GM12801 (cell line): ENCODE measurements around the gene VEZF1.

ENCODE experiments used
- CTCF ChIP-seq: IDR thresholded peaks from one replicate; pipeline ENCODE4 v1.5.1; 2011; ENCODE audit warnings: control low read depth; ENCODE audit not compliant: insufficient read length; ENCODE audit errors: extremely low read depth

Gene VEZF1

GRCh38 chr17:58007781-58008706 lies 20.0 kb upstream of the VEZF1 start:
- TF ChIP-seq CTCF, result no peak

GRCh38 chr17:58006924-58007780 lies 19.1 kb upstream of the VEZF1 start, which contains the start of gene SRSF1:
Gene SRSF1, minus strand, starts transcription at chr17:58007246. Its CDS starts 109 bp downstream, at chr17:58007137.
- TF ChIP-seq CTCF, result no peak

- TF ChIP-seq CTCF, result no peak
These were observed 18.5 kb upstream of the VEZF1 start for GRCh38 chr17:58006560-58006923.

- TF ChIP-seq CTCF, result no peak
These were observed 17.9 kb upstream of the VEZF1 start for GRCh38 chr17:58005728-58006559.

DNA sequence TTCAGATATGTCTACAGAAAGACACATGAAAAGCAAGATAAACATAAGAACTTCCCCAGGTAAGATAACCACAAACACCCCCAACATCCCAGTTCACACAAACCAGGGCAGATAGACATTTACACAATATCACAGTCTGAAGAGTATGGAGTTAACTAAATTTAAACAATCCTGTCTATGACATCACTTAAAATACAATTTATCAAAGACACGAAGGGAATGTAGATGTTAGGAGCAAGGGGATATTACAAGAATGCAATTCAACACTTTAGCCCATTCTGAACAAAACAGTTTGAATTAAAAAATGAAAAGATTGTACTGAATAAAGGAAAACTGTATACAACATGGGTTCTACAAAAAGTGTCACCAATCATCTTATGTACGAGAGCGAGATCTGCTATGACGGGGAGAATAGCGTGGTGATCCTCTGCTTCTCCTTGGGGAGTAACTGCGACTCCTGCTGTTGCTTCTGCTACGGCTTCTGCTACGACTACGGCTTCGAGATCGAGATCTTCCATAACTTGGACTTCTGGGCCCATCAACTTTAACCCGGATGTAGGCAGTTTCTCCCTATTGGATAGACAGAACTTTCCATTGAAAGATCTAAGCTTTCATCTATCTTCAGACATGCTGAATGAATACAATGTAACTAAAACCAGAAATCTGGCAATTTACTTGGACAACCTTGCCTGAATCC lies 17.1 kb upstream of the VEZF1 start:
- TF ChIP-seq CTCF, result no peak

DNA sequence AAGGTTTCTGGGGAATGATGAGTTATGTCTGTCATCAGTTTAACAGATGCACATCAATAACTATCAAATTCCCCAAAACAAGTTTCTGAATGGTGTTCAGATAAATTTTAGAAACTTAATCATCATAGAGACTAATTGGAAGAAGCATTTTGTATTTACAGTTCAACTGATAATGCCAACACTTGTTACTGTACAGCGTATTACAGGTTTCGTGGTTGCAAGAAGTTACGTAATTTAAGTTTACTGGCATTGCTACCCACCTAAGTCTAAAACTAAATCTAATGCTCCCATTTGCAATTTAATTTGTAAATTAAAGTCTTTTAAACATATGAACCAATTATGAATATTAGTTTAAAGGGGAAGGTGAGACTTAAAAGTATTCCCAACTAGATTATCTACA lies 16.0 kb upstream of the VEZF1 start:
- TF ChIP-seq CTCF, result no peak
